Parathyroid adenoma (tissue), 2 donors: ENCODE data around the gene NCAN.
A peak's percentile ranks its signal among the peaks of the same experiment; 100 is the strongest.

Experiments
- H2AFZ ChIP-seq: fragments of 300-600 bp; sonication (generic); one replicate; pipeline ENCODE4 v1.7.0; 2017; ENCODE audit warnings: antibody characterized with exemption, mild to moderate bottlenecking
- H3K27ac ChIP-seq: fragments of 300-600 bp; sonication (generic); one replicate; pipeline ENCODE4 v1.7.0; 2017
- H3K27me3 ChIP-seq: fragments of 300-600 bp; sonication (generic); one replicate; pipeline ENCODE4 v1.7.0; 2017; ENCODE audit warnings: low read length; ENCODE audit not compliant: control insufficient read depth, insufficient read depth
- H3K36me3 ChIP-seq: fragments of 300-600 bp; sonication (generic); one replicate; pipeline ENCODE4 v1.7.0; 2017; ENCODE audit warnings: low read length; ENCODE audit not compliant: control insufficient read depth, insufficient read depth
- H3K4me1 ChIP-seq: fragments of 300-600 bp; sonication (generic); one replicate; pipeline ENCODE4 v1.7.0; 2017; ENCODE audit warnings: control low read depth
- H3K4me2 ChIP-seq: fragments of 300-600 bp; sonication (generic); one replicate; pipeline ENCODE4 v1.7.0; 2017; ENCODE audit warnings: low read length
- H3K4me3 ChIP-seq: fragments of 300-600 bp; sonication (generic); one replicate; pipeline ENCODE4 v1.7.0; 2017; ENCODE audit warnings: low read depth, low read length
- H3K79me2 ChIP-seq: fragments of 300-600 bp; sonication (generic); one replicate; pipeline ENCODE4 v1.7.0; 2017; ENCODE audit warnings: control low read depth
- H3K9ac ChIP-seq: fragments of 300-600 bp; sonication (generic); one replicate; pipeline ENCODE4 v1.7.0; 2017; ENCODE audit warnings: mild to moderate bottlenecking
- H3K9me3 ChIP-seq: fragments of 300-600 bp; sonication (generic); one replicate; pipeline ENCODE4 v1.7.0; 2017; ENCODE audit warnings: low read length; ENCODE audit not compliant: control insufficient read depth
- CTCF ChIP-seq: fragments of 300-600 bp; sonication (generic); IDR thresholded peaks from one replicate; pipeline ENCODE4 v1.7.0; 2017; ENCODE audit warnings: antibody characterized with exemption, mild to moderate bottlenecking
- donor health status: primary hyperparathyroidism.

The NCAN gene

GRCh38 chr19:19204181-19204580, 7.6 kb upstream of the NCAN start:
- Histone ChIP-seq H3K27ac (no peak overlapping the region), H3K4me2 (no peak overlapping the region), H3K9ac (no peak overlapping the region), H3K4me1 (peaks cover 5% of the 10 kb centered on the region), H3K27me3 (no peaks in the 10 kb centered on the region), H3K79me2 (no peaks in the 10 kb centered on the region), H3K36me3 (no peaks in the 10 kb centered on the region), H3K9me3 (no peaks in the 10 kb centered on the region), H3K4me3 (no peak overlapping the region), H2AFZ (peak overlapping the region; percentile 46)
- no peak for TF ChIP-seq CTCF

- Histone ChIP-seq H3K9me3 (no peaks in the 10 kb centered on the region), H3K4me3 (no peak overlapping the region), H3K4me2 (no peak overlapping the region), H3K27me3 (no peaks in the 10 kb centered on the region), H2AFZ (no peak overlapping the region), H3K79me2 (no peaks in the 10 kb centered on the region), H3K4me1 (peaks cover 5% of the 10 kb centered on the region), H3K9ac (no peak overlapping the region), H3K36me3 (no peaks in the 10 kb centered on the region), H3K27ac (no peak overlapping the region)
- TF ChIP-seq CTCF = no peak
Measured at GRCh38 chr19:19205416-19206410, 6.0 kb upstream of the NCAN start.

GRCh38 chr19:19206938-19207337, 4.8 kb upstream of the NCAN start:
- H3K4me3 ChIP-seq = no peak overlapping the region
- no peak for TF ChIP-seq CTCF
- peaks cover 5% of the 10 kb centered on the region for H3K4me1 ChIP-seq
- H3K27me3 ChIP-seq = no peaks in the 10 kb centered on the region
- no peak overlapping the region for H3K4me2 ChIP-seq
- H3K79me2 ChIP-seq = no peaks in the 10 kb centered on the region
- H3K36me3 ChIP-seq = no peaks in the 10 kb centered on the region
- no peak overlapping the region for H3K9ac ChIP-seq
- H2AFZ ChIP-seq = no peak overlapping the region
- no peak overlapping the region for H3K27ac ChIP-seq
- no peaks in the 10 kb centered on the region for H3K9me3 ChIP-seq

GRCh38 chr19:19207637-19208572, 3.9 kb upstream of the NCAN start:
- H3K4me2 ChIP-seq = no peak overlapping the region
- H3K9ac ChIP-seq = no peak overlapping the region
- H3K4me1 ChIP-seq = peaks cover 1% of the 10 kb centered on the region
- peaks cover 7% of the 10 kb centered on the region for H3K27me3 ChIP-seq
- no peak for TF ChIP-seq CTCF
- no peaks in the 10 kb centered on the region for H3K36me3 ChIP-seq
- H3K79me2 ChIP-seq = no peaks in the 10 kb centered on the region
- H3K27ac ChIP-seq = no peak overlapping the region
- no peaks in the 10 kb centered on the region for H3K9me3 ChIP-seq
- no peak overlapping the region for H3K4me3 ChIP-seq
- H2AFZ ChIP-seq = no peak overlapping the region
